NT2/D1 (cell line): ENCODE data around the gene TENT4A.

Experiments used
- SUZ12 ChIP-seq: IDR thresholded peaks from 2 replicates; pipeline ENCODE4 v1.6.1; 2011; ENCODE audit not compliant: insufficient read length, insufficient read depth; ENCODE audit errors: extremely low read depth
- YY1 ChIP-seq: IDR thresholded peaks from 2 replicates; pipeline ENCODE4 v1.6.1; 2011; ENCODE audit not compliant: insufficient read length, insufficient read depth
- ZNF274 ChIP-seq: IDR thresholded peaks from 2 replicates; pipeline ENCODE4 v1.6.1; 2011; ENCODE audit warnings: mild to moderate bottlenecking, low read depth, low read length

DNA sequence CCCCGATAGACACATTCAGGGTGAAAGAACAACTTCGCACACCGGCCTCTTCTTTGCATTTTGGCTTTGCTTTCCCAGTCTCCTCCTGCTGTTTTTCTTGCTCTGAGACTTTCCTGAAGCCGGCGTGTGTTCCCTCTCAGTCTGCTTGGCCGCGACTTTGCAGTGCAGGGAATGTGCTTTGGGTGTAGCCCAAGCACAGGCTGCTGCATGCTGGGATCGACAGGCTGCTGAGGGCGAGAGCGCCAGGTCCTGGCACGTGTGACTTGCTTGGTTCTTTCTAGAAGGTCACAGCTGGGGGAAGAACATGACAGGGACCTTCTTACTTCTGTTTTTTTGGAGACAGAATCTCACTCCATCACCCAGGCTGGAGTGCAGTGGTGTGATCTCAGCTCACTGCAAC lies 40.6 kb downstream of the TENT4A start:
- TF ChIP-seq YY1, result no peak
- no peak for TF ChIP-seq ZNF274
- no peak for TF ChIP-seq SUZ12
